Measurements from ENCODE around the gene PHACTR1.
"Not testable (repeated sequence)": the region's sequence is repeated elsewhere in the genome, so short reads cannot be mapped to it uniquely, and the experiment has no call there.

Gene PHACTR1

DNA sequence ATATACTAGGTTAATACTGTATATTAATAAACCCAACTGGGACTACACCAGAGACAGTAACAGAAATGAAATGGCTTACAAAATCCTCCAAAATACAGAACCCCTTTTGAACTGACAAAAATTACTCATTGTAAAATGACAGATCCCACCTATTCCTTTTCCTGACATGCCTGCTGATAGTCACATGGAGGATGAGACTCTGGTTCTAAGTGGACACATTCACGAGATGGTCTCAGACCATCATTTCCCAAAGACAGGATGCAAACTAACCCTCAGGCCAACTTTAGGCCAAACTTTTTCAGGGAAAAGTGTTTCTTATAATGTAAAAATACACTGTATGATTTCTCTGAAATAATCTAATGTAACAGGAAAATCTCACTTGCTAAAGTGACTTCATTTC lies 589.2 kb downstream of the PHACTR1 start:
- H3K36me3 ChIP-seq (ENCODE audit: insufficient read depth, low read length): peaks cover 57% of the 10 kb centered on the region
- TF ChIP-seq FOXP2 (optimal IDR thresholded peaks at IDR 0.05; ENCODE audit: control extremely low read depth, extremely low read length, insufficient read depth) (no peak), EZH2 (IDR thresholded peaks at IDR 0.05) (no peak), POLR2AphosphoS5 (IDR thresholded peaks at IDR 0.05; ENCODE audit: borderline replicate concordance, low read depth, low read length) (no peak)
- no peak for DNase-seq (ENCODE audit: low read depth, low spot score)
- H3K9ac ChIP-seq (ENCODE audit: insufficient read length): no peak overlapping the region
- H3K9me3 ChIP-seq (ENCODE audit: low read depth, low read length): no peaks in the 10 kb centered on the region
- no peak overlapping the region for H3K27ac ChIP-seq
- no peak overlapping the region for H3K4me3 ChIP-seq

DNA sequence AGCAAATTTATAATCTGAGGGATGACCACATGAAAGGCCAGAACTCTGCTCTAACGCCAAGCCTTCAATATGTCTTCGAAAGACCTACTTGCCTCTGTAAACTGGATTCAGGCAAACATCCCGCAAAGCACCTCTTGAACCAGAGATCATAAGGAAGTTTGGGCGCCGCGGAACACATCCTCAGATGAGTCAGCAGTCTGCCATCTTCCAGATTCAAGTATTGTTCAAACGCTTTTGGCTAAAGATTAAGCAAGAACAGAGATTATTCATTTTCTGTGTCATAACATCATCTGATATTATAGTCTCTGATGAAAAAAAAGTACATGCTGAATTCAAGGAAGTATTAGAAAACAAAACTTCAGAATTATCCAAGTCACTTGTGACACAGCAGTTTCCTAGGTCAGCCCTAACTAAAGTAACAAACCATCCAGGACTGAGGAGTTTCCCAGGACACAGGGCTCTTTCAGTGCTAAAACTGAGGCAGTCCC lies 591.0 kb downstream of the PHACTR1 start:
- TF ChIP-seq POLR2AphosphoS5 (IDR thresholded peaks at IDR 0.05; ENCODE audit: borderline replicate concordance, low read depth, low read length) (no peak), FOXP2 (optimal IDR thresholded peaks at IDR 0.05; ENCODE audit: control extremely low read depth, extremely low read length, insufficient read depth) (no peak), EZH2 (IDR thresholded peaks at IDR 0.05) (no peak)
- Histone ChIP-seq H3K27ac (no peak overlapping the region), H3K36me3 (ENCODE audit: insufficient read depth, low read length) (peaks cover 47% of the 10 kb centered on the region), H3K9ac (ENCODE audit: insufficient read length) (no peak overlapping the region), H3K9me3 (ENCODE audit: low read depth, low read length) (no peaks in the 10 kb centered on the region), H3K4me3 (no peak overlapping the region)
- no peak for DNase-seq (ENCODE audit: low read depth, low spot score)

- Histone ChIP-seq H3K27ac (no peak overlapping the region), H3K4me3 (no peak overlapping the region), H3K9me3 (ENCODE audit: low read depth, low read length) (no peaks in the 10 kb centered on the region), H3K36me3 (ENCODE audit: insufficient read depth, low read length) (peaks cover 39% of the 10 kb centered on the region), H3K9ac (ENCODE audit: insufficient read length) (no peak overlapping the region)
- TF ChIP-seq FOXP2 (optimal IDR thresholded peaks at IDR 0.05; ENCODE audit: control extremely low read depth, extremely low read length, insufficient read depth): no peak
- TF ChIP-seq EZH2 (IDR thresholded peaks at IDR 0.05): no peak
- no peak for TF ChIP-seq POLR2AphosphoS5 (IDR thresholded peaks at IDR 0.05; ENCODE audit: borderline replicate concordance, low read depth, low read length)
- DNase-seq (ENCODE audit: low read depth, low spot score): no peak
Measured at GRCh38 chr6:13308332-13308731, 591.8 kb downstream of the PHACTR1 start.

GRCh38 chr6:13311155-13311554 lies 594.6 kb downstream of the PHACTR1 start:
- H3K4me3 ChIP-seq: no peak overlapping the region
- H3K27ac ChIP-seq: no peak overlapping the region
- peaks cover 50% of the 10 kb centered on the region for H3K36me3 ChIP-seq (ENCODE audit: insufficient read depth, low read length)
- no peak for DNase-seq (ENCODE audit: low read depth, low spot score)
- H3K9me3 ChIP-seq (ENCODE audit: low read depth, low read length): no peaks in the 10 kb centered on the region
- TF ChIP-seq EZH2 (IDR thresholded peaks at IDR 0.05): no peak
- TF ChIP-seq POLR2AphosphoS5 (IDR thresholded peaks at IDR 0.05; ENCODE audit: borderline replicate concordance, low read depth, low read length): no peak
- no peak for TF ChIP-seq FOXP2 (optimal IDR thresholded peaks at IDR 0.05; ENCODE audit: control extremely low read depth, extremely low read length, insufficient read depth)
- H3K9ac ChIP-seq (ENCODE audit: insufficient read length): no peak overlapping the region

GRCh38 chr6:13314806-13315205 lies 598.2 kb downstream of the PHACTR1 start:
- H3K9ac ChIP-seq (ENCODE audit: insufficient read length): no peak overlapping the region
- peaks cover 55% of the 10 kb centered on the region for H3K36me3 ChIP-seq (ENCODE audit: insufficient read depth, low read length)
- DNase-seq (ENCODE audit: low read depth, low spot score): no peak
- TF ChIP-seq POLR2AphosphoS5 (IDR thresholded peaks at IDR 0.05; ENCODE audit: borderline replicate concordance, low read depth, low read length) (no peak), EZH2 (IDR thresholded peaks at IDR 0.05) (no peak), FOXP2 (optimal IDR thresholded peaks at IDR 0.05; ENCODE audit: control extremely low read depth, extremely low read length, insufficient read depth) (no peak)
- H3K9me3 ChIP-seq (ENCODE audit: low read depth, low read length): no peaks in the 10 kb centered on the region
- H3K27ac ChIP-seq: no peak overlapping the region
- no peak overlapping the region for H3K4me3 ChIP-seq

DNA sequence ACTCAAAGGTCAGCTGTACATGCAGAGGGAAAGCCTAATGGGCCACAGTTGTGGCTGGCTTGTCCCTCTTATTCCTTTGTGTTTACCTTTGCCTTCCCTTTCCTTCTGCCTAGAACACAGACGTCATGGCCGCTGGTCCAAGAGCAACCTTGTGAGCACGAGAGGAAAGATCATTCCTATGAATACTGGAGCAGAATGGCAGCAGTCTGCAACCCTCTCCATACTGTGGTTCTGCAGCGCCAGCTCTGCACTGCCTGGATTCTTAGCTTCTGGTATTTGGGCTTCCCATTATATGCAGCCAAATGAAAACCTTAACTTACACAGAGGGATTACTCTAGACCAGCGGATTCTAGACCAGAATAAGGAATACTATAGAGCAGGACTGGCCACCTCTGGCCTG lies 599.3 kb downstream of the PHACTR1 start:
- H3K9me3 ChIP-seq (ENCODE audit: low read depth, low read length): no peaks in the 10 kb centered on the region
- no peak for TF ChIP-seq POLR2AphosphoS5 (IDR thresholded peaks at IDR 0.05; ENCODE audit: borderline replicate concordance, low read depth, low read length)
- TF ChIP-seq EZH2 (IDR thresholded peaks at IDR 0.05): no peak
- TF ChIP-seq FOXP2 (optimal IDR thresholded peaks at IDR 0.05; ENCODE audit: control extremely low read depth, extremely low read length, insufficient read depth): no peak
- H3K27ac ChIP-seq: no peak overlapping the region
- H3K36me3 ChIP-seq (ENCODE audit: insufficient read depth, low read length): peaks cover 66% of the 10 kb centered on the region
- DNase-seq (ENCODE audit: low read depth, low spot score): no peak
- H3K4me3 ChIP-seq: no peak overlapping the region
- H3K9ac ChIP-seq (ENCODE audit: insufficient read length): no peak overlapping the region

GRCh38 chr6:13318821-13319220 lies 602.3 kb downstream of the PHACTR1 start:
- Histone ChIP-seq H3K36me3 (ENCODE audit: insufficient read depth, low read length) (peaks cover 85% of the 10 kb centered on the region), H3K9ac (ENCODE audit: insufficient read length) (no peak overlapping the region), H3K9me3 (ENCODE audit: low read depth, low read length) (no peaks in the 10 kb centered on the region), H3K27ac (no peak overlapping the region), H3K4me3 (no peak overlapping the region)
- no peak for DNase-seq (ENCODE audit: low read depth, low spot score)
- no peak for TF ChIP-seq FOXP2 (optimal IDR thresholded peaks at IDR 0.05; ENCODE audit: control extremely low read depth, extremely low read length, insufficient read depth)
- TF ChIP-seq POLR2AphosphoS5 (IDR thresholded peaks at IDR 0.05; ENCODE audit: borderline replicate concordance, low read depth, low read length): no peak
- TF ChIP-seq EZH2 (IDR thresholded peaks at IDR 0.05): no peak

DNA sequence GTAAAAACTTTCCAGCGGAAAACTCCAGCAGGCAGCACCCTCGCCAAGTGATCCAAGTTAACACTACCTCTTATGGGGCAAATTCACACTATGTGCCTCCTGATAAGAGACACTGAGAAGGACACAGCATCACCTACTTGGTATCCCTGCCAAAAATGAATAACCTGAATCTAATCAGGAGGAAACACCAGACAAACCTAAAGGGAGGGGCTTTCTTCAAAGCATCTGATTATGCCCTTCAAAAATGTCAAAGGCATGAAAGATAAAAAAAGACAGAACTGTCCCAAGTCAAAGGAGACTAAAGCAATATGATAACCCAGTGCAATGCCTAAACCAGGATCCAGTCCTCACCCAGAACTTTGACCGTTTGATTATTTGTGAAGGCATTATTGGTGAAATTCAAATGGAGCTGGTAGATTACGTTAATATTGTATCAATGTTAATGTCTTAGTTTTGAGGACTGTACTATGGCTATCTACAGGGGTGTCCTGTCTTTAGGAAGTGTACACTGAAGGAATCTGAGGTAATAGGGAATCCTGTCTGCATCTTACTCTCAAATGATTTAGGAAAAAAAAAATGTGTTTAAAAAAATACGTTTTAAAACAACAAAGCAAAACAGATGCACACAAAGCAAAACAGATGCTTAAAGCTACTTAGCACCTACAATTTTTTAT lies 603.5 kb downstream of the PHACTR1 start:
- H3K36me3 ChIP-seq (ENCODE audit: insufficient read depth, low read length): peaks cover 86% of the 10 kb centered on the region

GRCh38 chr6:13326031-13326586 lies 609.5 kb downstream of the PHACTR1 start:
- H3K27ac ChIP-seq; DNase-seq (ENCODE audit: low read depth, low spot score); H3K4me3 ChIP-seq; H3K9me3 ChIP-seq (ENCODE audit: low read depth, low read length); H3K9ac ChIP-seq (ENCODE audit: insufficient read length): not testable (repeated sequence)
- peaks cover 37% of the 10 kb centered on the region for H3K36me3 ChIP-seq (ENCODE audit: insufficient read depth, low read length)

More for the DNA sequence above, 603.5 kb downstream of the PHACTR1 start:
- TF ChIP-seq POLR2AphosphoS5 (IDR thresholded peaks at IDR 0.05; ENCODE audit: borderline replicate concordance, low read depth, low read length) (no peak), FOXP2 (optimal IDR thresholded peaks at IDR 0.05; ENCODE audit: control extremely low read depth, extremely low read length, insufficient read depth) (no peak), EZH2 (IDR thresholded peaks at IDR 0.05) (no peak)
- no peak for DNase-seq (ENCODE audit: low read depth, low spot score)
- H3K9me3 ChIP-seq (ENCODE audit: low read depth, low read length): no peaks in the 10 kb centered on the region
- no peak overlapping the region for H3K9ac ChIP-seq (ENCODE audit: insufficient read length)
- no peak overlapping the region for H3K27ac ChIP-seq
- H3K4me3 ChIP-seq: no peak overlapping the region

Measured in SK-N-MC (cell line).